SK-N-SH treated with all-trans-retinoic acid at 6 μM for 48 hours (cell line): Measurements from ENCODE around the gene PMS1.

ENCODE experiments used
- ATAC-seq: fragments of 200-7000 bp; cut with Tn5 transposase; 3 replicates; pipeline ENCODE4 v1.9.1; 2020; ENCODE audit warnings: mild to moderate bottlenecking, moderate library complexity
- ARNTL ChIP-seq: fragments of 450-650 bp; formaldehyde crosslinking; IDR thresholded peaks from 2 replicates; pipeline ENCODE4 v1.5.0; 2020; ENCODE audit warnings: low read depth, mild to moderate bottlenecking, moderate library complexity, borderline replicate concordance
- ESRRG ChIP-seq: fragments of 250-450 bp; sonication (Bioruptor Pico); IDR thresholded peaks from 2 replicates; pipeline ENCODE4 v1.6.1; 2021; ENCODE audit warnings: mild to moderate bottlenecking
- GLIS3 ChIP-seq: fragments of 250-450 bp; sonication (Bioruptor Pico); IDR thresholded peaks from 2 replicates; pipeline ENCODE4 v1.5.0; 2020; ENCODE audit warnings: mild to moderate bottlenecking, moderate library complexity
- ISL1 ChIP-seq: fragments of 250-450 bp; sonication (Bioruptor Pico); IDR thresholded peaks from 2 replicates; pipeline ENCODE4 v2.1.2; 2022; ENCODE audit warnings: mild to moderate bottlenecking, moderate library complexity
- OSR1 ChIP-seq: fragments of 250-450 bp; sonication (Bioruptor Pico); IDR thresholded peaks from 2 replicates; pipeline ENCODE4 v1.8.0; 2022; ENCODE audit warnings: moderate library complexity, mild to moderate bottlenecking, inconsistent platforms
- PPARA ChIP-seq: fragments of 250-450 bp; sonication (Bioruptor Pico); IDR thresholded peaks from 2 replicates; pipeline ENCODE4 v1.5.0; 2020; ENCODE audit warnings: mild to moderate bottlenecking, borderline replicate concordance
- RARB ChIP-seq: fragments of 250-450 bp; sonication (Bioruptor Pico); IDR thresholded peaks from 2 replicates; pipeline ENCODE4 v1.8.0; 2021; ENCODE audit warnings: mild to moderate bottlenecking, moderate library complexity
- SNAI2 ChIP-seq: fragments of 250-450 bp; sonication (Bioruptor Pico); IDR thresholded peaks from 2 replicates; pipeline ENCODE4 v1.5.0; 2020; ENCODE audit warnings: mild to moderate bottlenecking, moderate library complexity
- TCF4 ChIP-seq: fragments of 250-450 bp; sonication (Bioruptor Pico); IDR thresholded peaks from 2 replicates; pipeline ENCODE4 v1.8.0; 2021; ENCODE audit warnings: mild to moderate bottlenecking, moderate library complexity, borderline replicate concordance
- TOX ChIP-seq: fragments of 250-450 bp; sonication (Bioruptor Pico); IDR thresholded peaks from 2 replicates; pipeline ENCODE4 v1.8.0; 2021; ENCODE audit warnings: mild to moderate bottlenecking, moderate library complexity, borderline replicate concordance
- ZC3H10 ChIP-seq: fragments of 250-450 bp; sonication (Bioruptor Pico); IDR thresholded peaks from 2 replicates; pipeline ENCODE4 v1.5.1; 2021; ENCODE audit warnings: mild to moderate bottlenecking, moderate library complexity
- ZFP30 ChIP-seq: fragments of 450-650 bp; formaldehyde crosslinking; IDR thresholded peaks from 2 replicates; pipeline ENCODE4 v1.5.0; 2022; ENCODE audit warnings: mild to moderate bottlenecking, moderate library complexity
- ZNF565 ChIP-seq: fragments of 450-650 bp; formaldehyde crosslinking; conservative IDR thresholded peaks from 2 replicates; pipeline ENCODE4 v1.5.0; 2020; ENCODE audit warnings: low read depth, mild to moderate bottlenecking, moderate library complexity
- ZNF8 ChIP-seq: fragments of 450-650 bp; formaldehyde crosslinking; IDR thresholded peaks from 2 replicates; pipeline ENCODE4 v1.5.0; 2020; ENCODE audit warnings: mild to moderate bottlenecking, moderate library complexity
- TF ChIP-seq, protein P1 (sequence below): fragments of 250-450 bp; sonication (Bioruptor Pico); IDR thresholded peaks from 2 replicates; pipeline ENCODE4 v1.5.1; 2020; ENCODE audit warnings: low read depth, mild to moderate bottlenecking, moderate library complexity
- TF ChIP-seq, protein P2 (sequence below): fragments of 250-450 bp; sonication (Bioruptor Pico); IDR thresholded peaks from 2 replicates; pipeline ENCODE4 v1.5.0; 2020; ENCODE audit warnings: mild to moderate bottlenecking, moderate library complexity
- TF ChIP-seq, protein P3 (sequence below): fragments of 250-450 bp; sonication (Bioruptor Pico); IDR thresholded peaks from 2 replicates; pipeline ENCODE4 v1.8.0; 2021; ENCODE audit warnings: low read depth, mild to moderate bottlenecking, moderate library complexity, borderline replicate concordance
- TF ChIP-seq, protein P4 (sequence below): fragments of 250-450 bp; sonication (Bioruptor Pico); IDR thresholded peaks from 2 replicates; pipeline ENCODE4 v1.8.0; 2020; ENCODE audit warnings: mild to moderate bottlenecking, moderate library complexity, borderline replicate concordance

The PMS1 gene

DNA sequence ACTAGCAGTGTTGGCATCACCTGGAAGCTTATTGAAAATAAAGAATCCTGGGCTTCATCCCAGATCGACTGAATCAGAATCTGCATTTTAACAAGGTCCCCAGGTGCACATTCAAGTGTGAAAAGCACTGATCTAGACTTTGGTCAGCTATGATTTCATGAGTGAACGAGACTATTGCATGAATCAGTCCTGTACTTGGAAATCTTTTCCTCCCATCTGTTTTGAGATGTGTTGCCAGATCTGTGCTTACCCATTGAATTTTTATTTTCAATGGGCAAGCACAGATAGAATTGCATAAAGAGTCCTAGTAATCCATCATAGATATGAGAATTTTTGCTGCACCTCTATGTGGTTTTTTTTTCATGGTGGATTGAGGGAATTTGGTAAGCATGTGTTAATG lies 64.0 kb downstream of the PMS1 start (continued):
- TF ChIP-seq ZNF565 (CRISPR knock-in tag): no peak
- no peak for TF ChIP-seq PPARA (CRISPR knock-in tag)
- no peak for TF ChIP-seq GLIS3 (CRISPR knock-in tag)
- no peak for TF ChIP-seq TOX
- no peak for TF ChIP-seq ARNTL
- no peak for TF ChIP-seq ZFP30 (CRISPR knock-in tag)
- TF ChIP-seq OSR1: no peak

DNA sequence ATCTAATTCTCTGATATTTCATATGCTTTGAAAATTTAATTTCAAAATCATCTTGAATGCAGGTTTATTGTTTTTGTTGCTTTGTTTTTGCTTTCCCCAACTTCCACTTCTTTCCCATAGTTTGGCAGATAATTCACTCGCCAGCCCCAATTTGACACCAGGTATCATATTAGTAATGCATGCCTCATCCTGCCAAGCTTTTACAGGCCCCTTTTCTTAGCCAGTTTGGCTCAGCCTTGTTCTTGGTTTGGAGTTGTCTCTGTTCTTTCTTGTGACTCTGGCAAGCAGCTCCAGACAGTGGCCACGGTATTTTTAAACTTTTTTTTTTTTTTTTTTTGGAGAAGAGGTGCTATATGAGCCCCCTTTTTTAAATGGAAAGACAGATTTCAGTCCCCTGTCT lies 65.3 kb downstream of the PMS1 start:
- TF ChIP-seq OSR1 (no peak), GLIS3 (CRISPR knock-in tag) (no peak), ESRRG (CRISPR knock-in tag) (no peak), ZFP30 (CRISPR knock-in tag) (no peak)
- TF ChIP-seq, protein P1, sequence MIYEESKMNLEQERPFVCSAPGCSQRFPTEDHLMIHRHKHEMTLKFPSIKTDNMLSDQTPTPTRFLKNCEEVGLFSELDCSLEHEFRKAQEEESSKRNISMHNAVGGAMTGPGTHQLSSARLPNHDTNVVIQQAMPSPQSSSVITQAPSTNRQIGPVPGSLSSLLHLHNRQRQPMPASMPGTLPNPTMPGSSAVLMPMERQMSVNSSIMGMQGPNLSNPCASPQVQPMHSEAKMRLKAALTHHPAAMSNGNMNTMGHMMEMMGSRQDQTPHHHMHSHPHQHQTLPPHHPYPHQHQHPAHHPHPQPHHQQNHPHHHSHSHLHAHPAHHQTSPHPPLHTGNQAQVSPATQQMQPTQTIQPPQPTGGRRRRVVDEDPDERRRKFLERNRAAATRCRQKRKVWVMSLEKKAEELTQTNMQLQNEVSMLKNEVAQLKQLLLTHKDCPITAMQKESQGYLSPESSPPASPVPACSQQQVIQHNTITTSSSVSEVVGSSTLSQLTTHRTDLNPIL: no peak
- ATAC-seq: no peak

DNA sequence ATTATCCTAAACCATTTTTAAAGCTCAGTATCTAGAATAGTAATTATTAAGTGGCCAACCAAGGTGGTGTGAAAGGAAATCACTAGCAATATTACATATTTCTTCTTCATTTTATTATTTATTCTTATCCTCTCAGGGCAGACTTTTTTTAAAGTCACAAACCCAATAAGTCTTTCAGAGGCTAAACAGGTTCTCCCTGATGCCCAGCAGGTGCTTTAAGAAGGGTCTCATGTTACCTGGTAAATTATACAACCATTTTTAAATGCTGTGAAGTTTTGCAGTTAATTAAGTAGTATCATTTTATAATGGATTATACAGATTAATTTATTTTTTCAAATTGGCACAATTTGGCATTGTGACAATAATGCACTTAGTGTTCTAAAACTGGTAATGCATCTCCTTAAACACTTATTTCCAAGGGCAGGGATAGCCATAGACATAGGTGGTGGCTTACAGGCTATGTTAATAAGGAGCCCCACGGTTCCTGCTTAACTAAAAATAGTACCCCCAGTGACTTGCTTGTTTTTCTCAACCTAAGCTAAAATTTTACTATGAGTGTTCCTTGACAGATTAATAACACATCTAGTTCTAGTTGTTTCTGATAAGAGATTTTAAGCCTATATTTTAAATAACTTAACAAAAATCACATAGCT lies 67.0 kb downstream of the PMS1 start:
- TF ChIP-seq ISL1 (CRISPR knock-in tag): peak; percentile 64
- no peak for TF ChIP-seq ESRRG (CRISPR knock-in tag)
- TF ChIP-seq, all 23 proteins: peak for 1
- ATAC-seq: no peak

DNA sequence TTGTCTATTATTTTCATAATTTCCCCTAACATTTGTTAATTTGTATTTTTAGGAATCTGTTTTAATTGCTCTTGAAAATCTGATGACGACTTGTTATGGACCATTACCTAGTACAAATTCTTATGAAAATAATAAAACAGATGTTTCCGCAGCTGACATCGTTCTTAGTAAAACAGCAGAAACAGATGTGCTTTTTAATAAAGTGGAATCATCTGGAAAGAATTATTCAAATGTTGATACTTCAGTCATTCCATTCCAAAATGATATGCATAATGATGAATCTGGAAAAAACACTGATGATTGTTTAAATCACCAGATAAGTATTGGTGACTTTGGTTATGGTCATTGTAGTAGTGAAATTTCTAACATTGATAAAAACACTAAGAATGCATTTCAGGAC lies 69.9 kb downstream of the PMS1 start:
- TF ChIP-seq TCF4 (CRISPR knock-in tag): peak; percentile 91
- TF ChIP-seq PPARA (CRISPR knock-in tag): no peak
- ATAC-seq: no peak

DNA sequence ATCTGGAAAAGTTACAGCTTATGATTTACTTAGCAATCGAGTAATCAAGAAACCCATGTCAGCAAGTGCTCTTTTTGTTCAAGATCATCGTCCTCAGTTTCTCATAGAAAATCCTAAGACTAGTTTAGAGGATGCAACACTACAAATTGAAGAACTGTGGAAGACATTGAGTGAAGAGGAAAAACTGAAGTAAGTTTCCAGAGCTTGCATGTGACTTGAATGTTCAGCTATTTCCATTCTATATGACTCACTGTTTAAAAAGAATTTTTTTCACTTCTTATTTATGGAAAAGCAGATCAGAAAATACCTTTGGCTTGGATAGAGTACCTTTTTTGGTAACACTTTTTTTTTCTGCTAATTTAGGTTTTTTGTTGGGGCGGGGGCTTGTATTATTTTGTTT lies 70.7 kb downstream of the PMS1 start:
- ATAC-seq: no peak
- TF ChIP-seq ZC3H10: no peak
- TF ChIP-seq SNAI2 (CRISPR knock-in tag): no peak
- TF ChIP-seq ZNF8 (CRISPR knock-in tag): no peak
- TF ChIP-seq ZNF565 (CRISPR knock-in tag): no peak
- TF ChIP-seq, all 23 proteins: peak for 0

DNA sequence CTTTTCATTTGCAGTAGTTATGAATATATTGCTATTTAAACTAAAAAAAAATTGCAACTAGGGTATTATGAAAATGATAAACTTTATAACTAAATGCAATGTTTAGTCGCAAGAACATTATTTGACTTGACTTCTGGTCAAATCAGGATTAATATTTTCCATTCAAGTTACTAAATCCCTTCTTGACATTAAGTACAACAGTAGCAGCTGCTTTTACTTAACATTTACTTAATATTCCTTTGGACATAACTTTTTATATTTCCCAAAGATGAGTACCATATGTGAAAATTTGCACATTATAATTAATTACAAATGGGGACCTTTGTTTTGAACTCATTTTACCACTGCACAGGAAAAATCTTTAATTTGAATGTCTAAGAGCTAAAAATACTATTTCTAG lies 74.0 kb downstream of the PMS1 start:
- TF ChIP-seq, protein P2, sequence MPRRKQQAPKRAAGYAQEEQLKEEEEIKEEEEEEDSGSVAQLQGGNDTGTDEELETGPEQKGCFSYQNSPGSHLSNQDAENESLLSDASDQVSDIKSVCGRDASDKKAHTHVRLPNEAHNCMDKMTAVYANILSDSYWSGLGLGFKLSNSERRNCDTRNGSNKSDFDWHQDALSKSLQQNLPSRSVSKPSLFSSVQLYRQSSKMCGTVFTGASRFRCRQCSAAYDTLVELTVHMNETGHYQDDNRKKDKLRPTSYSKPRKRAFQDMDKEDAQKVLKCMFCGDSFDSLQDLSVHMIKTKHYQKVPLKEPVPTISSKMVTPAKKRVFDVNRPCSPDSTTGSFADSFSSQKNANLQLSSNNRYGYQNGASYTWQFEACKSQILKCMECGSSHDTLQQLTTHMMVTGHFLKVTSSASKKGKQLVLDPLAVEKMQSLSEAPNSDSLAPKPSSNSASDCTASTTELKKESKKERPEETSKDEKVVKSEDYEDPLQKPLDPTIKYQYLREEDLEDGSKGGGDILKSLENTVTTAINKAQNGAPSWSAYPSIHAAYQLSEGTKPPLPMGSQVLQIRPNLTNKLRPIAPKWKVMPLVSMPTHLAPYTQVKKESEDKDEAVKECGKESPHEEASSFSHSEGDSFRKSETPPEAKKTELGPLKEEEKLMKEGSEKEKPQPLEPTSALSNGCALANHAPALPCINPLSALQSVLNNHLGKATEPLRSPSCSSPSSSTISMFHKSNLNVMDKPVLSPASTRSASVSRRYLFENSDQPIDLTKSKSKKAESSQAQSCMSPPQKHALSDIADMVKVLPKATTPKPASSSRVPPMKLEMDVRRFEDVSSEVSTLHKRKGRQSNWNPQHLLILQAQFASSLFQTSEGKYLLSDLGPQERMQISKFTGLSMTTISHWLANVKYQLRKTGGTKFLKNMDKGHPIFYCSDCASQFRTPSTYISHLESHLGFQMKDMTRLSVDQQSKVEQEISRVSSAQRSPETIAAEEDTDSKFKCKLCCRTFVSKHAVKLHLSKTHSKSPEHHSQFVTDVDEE: no peak
- no peak for ATAC-seq

DNA sequence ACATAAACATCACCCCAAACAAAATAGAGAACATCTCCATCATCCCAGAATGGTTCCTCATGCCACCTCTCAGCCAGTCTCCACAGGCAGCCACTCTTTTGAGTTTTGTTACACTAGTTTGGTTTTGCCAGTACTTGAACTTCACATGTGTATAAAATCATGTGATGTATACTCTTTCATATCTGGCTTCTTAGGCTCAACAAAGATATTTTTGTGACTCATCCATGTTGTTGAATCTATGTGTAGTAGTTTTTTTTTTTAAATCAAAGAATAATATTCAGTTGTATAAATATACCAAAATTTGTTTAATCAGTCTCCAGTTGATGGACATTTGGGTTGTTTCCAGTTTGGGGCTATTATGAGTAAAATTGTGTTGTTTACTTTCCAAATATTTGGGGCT lies 75.9 kb downstream of the PMS1 start:
- ATAC-seq: no peak
- no peak for TF ChIP-seq TCF4 (CRISPR knock-in tag)
- TF ChIP-seq, protein P3, sequence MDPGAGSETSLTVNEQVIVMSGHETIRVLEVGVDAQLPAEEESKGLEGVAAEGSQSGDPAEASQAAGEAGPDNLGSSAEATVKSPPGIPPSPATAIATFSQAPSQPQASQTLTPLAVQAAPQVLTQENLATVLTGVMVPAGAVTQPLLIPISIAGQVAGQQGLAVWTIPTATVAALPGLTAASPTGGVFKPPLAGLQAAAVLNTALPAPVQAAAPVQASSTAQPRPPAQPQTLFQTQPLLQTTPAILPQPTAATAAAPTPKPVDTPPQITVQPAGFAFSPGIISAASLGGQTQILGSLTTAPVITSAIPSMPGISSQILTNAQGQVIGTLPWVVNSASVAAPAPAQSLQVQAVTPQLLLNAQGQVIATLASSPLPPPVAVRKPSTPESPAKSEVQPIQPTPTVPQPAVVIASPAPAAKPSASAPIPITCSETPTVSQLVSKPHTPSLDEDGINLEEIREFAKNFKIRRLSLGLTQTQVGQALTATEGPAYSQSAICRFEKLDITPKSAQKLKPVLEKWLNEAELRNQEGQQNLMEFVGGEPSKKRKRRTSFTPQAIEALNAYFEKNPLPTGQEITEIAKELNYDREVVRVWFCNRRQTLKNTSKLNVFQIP (CRISPR knock-in tag): no peak
- TF ChIP-seq ZNF565 (CRISPR knock-in tag): no peak
- no peak for TF ChIP-seq PPARA (CRISPR knock-in tag)
- no peak for TF ChIP-seq TOX
- no peak for TF ChIP-seq OSR1
- TF ChIP-seq RARB: no peak
- TF ChIP-seq GLIS3 (CRISPR knock-in tag): no peak
- TF ChIP-seq, protein P2: no peak
- TF ChIP-seq, protein P4, sequence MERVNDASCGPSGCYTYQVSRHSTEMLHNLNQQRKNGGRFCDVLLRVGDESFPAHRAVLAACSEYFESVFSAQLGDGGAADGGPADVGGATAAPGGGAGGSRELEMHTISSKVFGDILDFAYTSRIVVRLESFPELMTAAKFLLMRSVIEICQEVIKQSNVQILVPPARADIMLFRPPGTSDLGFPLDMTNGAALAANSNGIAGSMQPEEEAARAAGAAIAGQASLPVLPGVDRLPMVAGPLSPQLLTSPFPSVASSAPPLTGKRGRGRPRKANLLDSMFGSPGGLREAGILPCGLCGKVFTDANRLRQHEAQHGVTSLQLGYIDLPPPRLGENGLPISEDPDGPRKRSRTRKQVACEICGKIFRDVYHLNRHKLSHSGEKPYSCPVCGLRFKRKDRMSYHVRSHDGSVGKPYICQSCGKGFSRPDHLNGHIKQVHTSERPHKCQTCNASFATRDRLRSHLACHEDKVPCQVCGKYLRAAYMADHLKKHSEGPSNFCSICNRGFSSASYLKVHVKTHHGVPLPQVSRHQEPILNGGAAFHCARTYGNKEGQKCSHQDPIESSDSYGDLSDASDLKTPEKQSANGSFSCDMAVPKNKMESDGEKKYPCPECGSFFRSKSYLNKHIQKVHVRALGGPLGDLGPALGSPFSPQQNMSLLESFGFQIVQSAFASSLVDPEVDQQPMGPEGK (CRISPR knock-in tag): no peak
- TF ChIP-seq ARNTL: no peak
